ENCODE results near the gene EVA1A.

Gene EVA1A

GRCh38 chr2:75561566-75562512, 1.1 kb upstream of the EVA1A start:
- no peak for DNase-seq

DNA sequence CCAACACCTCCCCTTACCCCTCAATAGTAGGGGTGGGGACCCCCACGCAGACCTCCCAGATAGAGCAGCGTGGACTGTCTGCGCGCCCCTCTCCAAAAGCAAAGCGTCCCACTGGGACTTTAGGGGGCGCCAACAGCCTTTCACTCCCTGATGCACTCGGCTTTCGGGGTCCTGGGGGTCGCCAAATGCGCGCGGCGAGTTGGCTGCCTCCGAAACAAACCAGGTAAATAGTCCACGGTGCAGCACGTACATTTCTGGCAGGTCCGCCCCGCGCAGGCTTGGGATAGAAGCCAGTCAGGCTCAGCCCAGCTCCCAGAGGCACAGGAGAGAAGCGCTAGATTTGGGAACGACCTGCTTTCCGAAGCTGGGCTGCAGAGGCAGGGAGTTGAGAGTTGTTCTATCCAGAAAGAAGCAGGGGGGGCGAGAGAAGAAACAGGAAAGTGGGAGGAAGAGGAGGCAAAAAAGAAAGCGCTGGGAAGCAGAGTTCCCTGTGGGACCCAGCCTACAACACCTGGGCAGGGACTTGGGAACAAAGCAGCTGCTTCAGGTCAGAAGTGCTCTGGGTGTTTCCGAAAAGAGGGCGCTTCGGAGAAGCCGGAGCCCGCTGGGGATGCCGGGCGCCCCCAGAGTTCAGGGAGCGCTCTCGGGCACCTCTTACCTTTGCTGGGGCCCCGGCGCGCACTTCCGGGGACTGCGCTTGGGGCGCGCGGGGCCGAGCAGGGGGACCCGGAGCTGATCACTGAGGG, 544 bp downstream of the EVA1A start:
- no peak for DNase-seq

GRCh38 chr2:75559680-75560021, 1.1 kb downstream of the EVA1A start:
- no peak for DNase-seq

DNA sequence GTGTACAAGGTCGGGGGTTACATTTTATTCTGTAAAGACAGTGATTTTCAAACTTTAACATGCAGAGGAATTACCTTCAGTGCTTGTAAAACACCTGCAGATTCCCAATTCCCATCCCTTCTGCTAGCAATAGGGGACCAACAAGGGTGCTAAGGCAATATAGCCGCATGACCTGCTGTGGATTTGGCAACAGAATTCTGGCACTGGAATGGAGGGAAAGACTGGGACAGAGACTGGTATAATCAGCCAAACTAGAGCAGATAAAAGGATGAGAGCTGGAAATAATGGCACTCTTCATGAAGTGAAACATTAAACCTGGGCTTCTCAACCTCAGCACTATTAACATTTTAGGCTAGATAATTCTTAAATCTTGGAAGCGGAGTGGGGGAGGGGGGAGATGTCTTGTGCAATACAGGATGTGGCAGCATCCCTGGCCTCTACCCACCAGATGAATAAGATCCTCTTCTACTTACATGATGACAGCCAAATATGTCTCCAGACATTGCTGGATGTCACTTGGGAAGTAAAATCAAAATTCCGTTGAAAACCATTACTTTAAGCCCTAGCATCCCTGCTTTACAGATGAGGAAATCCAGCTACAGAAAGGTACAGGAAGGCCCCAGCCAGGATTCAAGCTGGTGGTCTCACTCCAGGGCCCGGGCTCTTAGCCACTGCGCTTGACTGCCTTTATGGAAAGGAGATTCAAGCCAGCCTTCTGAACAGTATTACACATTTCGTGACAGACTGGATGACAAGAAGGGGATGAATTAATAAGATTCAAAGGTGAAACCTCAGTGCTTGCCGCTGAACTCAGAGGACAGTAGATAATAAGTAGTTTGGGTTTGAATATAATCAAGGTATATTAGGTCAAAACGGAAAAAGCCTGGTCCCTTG, 1.7 kb downstream of the EVA1A start:
- DNase-seq, result no peak

DNA sequence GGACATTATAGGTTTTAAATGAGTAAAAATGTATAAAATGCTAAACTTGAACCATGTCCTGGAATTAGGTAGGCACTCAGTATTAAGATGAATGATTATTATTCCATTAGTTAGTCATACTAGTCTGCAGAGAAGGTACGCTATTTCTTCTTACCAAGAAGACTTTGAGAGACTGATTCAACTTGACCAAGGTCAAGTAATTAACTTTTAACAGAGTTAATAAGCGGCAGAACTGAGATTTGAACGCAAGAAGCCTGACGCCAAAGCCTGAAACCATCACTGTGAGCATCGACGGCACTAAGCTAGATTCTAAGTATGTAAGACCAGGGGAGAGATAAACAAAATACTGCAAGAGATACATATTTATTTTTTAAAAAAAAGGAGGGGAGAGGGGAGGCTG, 2.6 kb downstream of the EVA1A start:
- DNase-seq, result no peak

- DNase-seq, result no peak
Measured at GRCh38 chr2:75557474-75558133, 3.1 kb downstream of the EVA1A start.

- DNase-seq, result no peak
Measured at GRCh38 chr2:75556679-75557366, 3.9 kb downstream of the EVA1A start.

DNA sequence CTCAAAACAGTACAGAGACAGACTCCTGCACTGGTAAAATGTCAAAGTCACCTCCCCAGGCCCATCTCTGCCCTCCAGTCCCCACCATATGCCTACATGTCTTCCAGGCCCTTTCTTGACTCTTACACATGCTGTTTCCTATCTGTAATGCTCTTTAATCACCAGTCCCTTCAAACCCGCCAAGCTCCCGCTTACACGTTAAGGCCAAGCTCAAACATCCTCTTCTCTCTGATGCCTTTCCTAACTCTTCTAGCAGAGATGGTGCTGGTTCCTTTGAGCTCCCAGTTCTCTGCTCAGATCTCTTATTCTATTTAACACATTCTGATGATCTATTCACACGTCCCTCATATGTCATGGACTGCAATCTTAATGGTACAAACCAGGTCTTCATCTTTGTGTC, 5.0 kb downstream of the EVA1A start:
- DNase-seq, result no peak

DNA sequence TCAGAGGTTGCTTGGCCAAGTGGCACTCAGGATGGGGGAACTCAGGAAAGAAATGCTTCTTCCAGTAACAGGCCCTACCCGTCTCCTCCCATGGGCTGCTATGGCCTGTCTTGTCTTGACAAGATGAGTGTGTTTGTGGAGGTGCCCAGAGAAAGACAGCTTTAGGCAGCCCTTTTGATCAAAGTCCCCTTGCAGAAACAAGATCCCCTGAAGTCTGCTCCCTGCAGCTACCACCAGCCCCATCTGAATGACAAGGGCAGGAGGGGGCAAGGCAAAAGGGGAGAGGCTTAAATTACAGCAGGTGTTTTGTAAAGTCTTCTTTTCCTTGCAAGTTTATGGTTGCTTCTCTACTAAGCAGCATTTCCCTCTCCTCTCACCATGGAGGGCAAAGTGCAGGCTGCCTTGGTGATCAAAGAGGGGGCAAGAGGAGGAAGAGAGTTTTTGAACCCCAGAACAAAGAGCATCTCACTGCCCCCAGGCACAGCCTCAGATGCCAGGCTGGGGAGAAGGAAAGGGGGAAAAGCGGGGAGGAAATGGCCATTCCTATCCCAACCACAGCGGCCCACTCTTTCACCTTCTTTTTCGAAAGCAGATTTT, 6.7 kb downstream of the EVA1A start:
- DNase-seq, result no peak

DNA sequence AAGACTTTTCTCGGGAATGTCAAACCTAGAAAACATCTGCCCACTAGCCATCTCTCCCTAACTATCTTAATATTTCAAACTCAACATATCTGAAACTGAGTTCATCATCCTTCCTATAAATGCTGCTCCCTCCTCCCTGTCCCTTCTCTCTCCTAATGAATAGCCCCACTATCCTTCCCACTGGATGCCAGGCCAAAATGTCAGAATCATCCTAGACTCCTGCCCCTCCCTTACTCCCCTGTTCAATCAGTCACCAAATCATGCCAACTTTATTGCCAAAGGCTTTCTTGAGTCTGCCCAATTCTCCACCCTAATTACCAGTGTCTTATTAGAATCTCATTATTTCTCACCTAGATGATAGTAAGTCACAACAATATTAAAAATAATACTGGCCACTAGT, 8.5 kb downstream of the EVA1A start:
- no peak for DNase-seq

DNA sequence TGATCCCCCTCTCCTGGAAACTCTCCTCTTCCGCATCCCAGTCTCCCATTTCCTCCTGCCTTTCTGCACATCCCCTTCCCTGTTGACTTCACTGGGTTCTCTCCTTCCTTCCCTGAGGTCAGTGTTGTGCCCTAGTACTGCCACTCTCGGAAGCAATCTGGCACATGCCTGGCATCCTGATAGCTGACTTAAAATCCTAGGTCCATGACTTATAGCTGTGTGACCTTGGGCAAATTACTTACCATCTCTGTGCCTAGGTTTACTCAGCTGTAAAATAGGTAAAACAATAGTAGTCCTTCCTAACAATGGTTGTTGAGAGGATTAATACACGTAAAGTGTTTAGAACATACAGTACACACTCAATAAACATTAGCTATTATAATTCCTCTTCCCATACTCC, 9.3 kb downstream of the EVA1A start:
- DNase-seq, result no peak

DNA sequence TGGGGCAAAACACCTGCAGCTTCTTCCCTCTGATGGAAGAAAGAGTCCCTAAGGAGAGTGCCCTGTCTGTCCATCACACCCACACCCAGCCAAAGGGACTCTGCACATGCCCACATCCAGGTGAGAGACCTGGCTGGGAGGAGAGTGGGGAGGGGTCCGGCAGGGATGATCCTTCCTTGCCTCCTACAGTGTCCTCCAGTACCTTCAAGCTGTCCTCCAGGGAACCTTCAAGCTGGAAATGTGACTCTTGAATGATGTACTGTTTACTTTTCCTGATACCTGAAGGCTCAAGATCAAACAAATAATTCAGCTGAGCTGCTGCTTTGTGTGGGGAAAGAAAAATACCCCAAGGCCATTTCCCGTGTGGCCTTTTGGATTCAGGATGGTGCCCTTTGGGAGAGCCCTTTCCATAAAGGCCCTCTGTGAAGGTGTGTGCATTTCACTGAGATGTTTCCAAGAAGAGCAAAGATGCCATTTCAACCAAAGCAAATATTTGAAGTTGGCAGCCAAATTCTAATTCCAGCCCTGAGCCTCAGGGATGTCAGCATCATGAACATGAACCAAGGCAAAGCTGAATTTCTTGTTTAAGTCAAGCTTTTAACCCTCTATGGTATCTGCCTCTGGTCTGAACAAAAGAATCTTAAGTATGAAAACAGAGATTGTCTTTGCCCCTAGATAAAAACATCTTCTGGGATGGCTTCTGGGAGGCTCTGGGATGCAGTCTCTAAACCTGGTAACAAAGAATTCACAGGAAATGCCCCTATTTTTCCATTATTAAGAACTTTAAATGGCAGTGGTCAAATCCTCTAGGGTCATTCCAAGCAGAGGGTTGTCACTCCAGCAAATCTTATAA, 11.1 kb downstream of the EVA1A start:
- DNase-seq, result no peak

DNA sequence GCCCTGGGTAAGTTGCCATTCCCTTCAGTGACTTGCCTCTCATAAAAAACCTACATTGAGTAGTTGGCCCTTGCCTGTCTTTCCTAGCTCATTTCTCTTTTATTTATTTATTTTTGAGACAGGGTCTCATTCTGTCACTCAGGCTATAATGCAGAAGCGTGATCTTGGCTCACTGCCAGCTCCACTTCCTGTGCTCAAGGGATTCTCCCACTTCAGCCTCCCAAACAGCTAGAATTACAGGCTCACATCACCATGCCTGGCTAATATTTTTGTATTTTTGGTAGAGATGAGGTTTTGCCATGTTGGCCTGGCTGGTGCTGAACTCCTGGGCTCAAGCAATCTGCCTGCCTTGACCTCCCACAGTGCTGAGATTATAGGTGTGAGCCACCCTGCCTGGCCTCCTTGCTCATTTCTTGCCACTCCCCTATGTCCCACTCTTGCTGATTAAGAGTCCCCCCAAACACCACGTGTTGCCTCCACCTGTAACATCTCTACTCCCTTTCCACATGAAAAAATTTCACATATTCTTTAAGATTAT, 12.6 kb downstream of the EVA1A start:
- no peak for DNase-seq

- DNase-seq, result no peak
Measured at GRCh38 chr2:75547345-75548035, 13.2 kb downstream of the EVA1A start.

- no peak for DNase-seq
Measured at GRCh38 chr2:75545922-75546321, 14.8 kb downstream of the EVA1A start.

DNA sequence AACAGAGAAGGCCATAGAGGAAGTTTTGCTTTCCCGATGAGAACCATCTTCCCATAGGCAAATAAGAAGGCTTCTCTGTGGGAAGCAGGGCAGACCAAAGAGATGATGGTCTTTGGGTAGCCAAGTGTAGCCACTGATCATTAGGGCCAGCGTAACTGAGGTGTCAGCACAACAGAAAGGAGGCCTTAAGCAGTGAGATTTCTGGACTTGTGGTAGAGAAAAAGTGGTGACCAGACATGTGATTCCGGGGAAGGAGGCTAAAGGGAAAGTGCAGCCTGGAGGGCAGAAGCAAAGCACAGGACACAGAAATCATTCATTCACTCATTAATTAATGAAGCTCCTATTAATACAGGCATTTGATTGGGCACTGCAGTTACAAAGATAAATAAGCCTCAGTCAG, 15.4 kb downstream of the EVA1A start:
- DNase-seq, result no peak

DNA sequence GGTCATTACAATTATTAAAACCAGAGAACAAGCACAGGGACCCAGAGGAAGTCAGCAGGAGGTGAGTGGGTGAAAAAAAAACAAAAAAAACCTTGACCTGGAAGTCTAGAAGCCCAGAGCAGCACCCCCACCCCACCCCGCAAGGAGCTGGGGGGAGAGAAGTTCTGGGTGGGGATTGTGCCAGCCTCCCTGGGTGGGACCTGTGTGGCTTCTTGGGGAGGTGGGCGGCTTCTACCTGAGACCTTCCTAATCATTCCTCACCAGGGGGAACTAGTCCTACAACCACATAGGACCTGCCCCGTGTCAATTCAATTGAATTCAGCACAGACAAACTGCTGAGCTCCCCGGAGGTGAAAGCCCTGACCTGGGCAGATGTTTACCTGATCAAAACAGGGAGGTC, 17.3 kb downstream of the EVA1A start:
- DNase-seq, result no peak

DNA sequence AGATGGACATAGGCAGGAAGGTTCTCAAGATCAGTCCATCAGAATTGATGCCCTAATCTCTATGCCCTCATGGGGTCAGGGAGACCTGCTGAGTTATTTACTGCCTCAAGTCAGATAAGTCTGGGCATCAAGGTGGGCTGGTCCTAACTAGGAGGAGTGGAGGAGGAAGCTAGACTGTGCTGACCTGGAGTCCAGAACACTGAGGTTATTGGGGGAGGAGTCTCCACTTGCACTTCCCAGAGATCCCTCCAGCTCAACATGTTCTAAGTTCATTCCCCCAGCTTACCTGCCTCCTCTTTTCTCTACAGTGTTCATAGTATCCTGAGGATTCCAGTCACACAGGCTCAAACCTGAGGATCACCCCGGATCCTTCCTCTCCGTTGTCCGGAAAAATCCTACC, 19.3 kb downstream of the EVA1A start:
- no peak for DNase-seq

GRCh38 chr2:75540994-75541393, 19.7 kb downstream of the EVA1A start:
- DNase-seq, result no peak

All from NCI-H2081 treated with DMSO at 0.1 percent for 48 hours (cell line).